Measurements from ENCODE around the gene C12orf60.
"Not testable (repeated sequence)": the region's sequence is repeated elsewhere in the genome, so short reads cannot be mapped to it uniquely, and the experiment has no call there.

C12orf60 gene

GRCh38 chr12:14803011-14803829 lies at the start of gene C12orf60, which contains the start of gene WBP11:
Gene C12orf60 (plus strand): TSS chr12:14803670. CDS start chr12:14822936, 19,266 bp downstream.
Gene WBP11 (minus strand): TSS chr12:14803478. CDS start chr12:14801383, 2,095 bp downstream.
- DNase-seq (peak; percentile 95), ATAC-seq (ENCODE audit: insufficient read depth, low read depth) (peak; percentile 98)
- TF ChIP-seq EZH2 (IDR thresholded peaks at IDR 0.05; ENCODE audit: borderline replicate concordance, low read depth, low read length, severe bottlenecking): no peak
- TF ChIP-seq CTCF (IDR thresholded peaks at IDR 0.05; ENCODE audit: borderline replicate concordance, extremely low read depth, low read length, poor library complexity, severe bottlenecking): no peak
- H2AFZ ChIP-seq (ENCODE audit: low read depth, low read length): peak within 1 kb of the TSS; percentile 94
- peak within 1 kb of the TSS; percentile 87 for H3K27ac ChIP-seq (ENCODE audit: low read length)
- peak within 1 kb of the TSS; percentile 87 to 91 for H3K4me3 ChIP-seq (ENCODE audit: low read depth in 1 of 2, low read length in 2 of 2)
- H3K9ac ChIP-seq (ENCODE audit: low read depth, low read length): peak within 1 kb of the TSS; percentile 83
- peaks cover 13% of the 10 kb centered on the region; the same call in 1 of the 2 replicates for H4K20me1 ChIP-seq (ENCODE audit: insufficient read depth, low read length)
- peak within 1 kb of the TSS; percentile 89 for H3K4me2 ChIP-seq (ENCODE audit: insufficient read depth, low read length)
- H3K9me3 ChIP-seq (ENCODE audit: insufficient read depth, low read length, severe bottlenecking): no peaks in the 10 kb centered on the region
- H3K4me1 ChIP-seq (ENCODE audit: insufficient read depth, low read length): peaks cover 33% of the 10 kb centered on the region
- peaks cover 57% of the 10 kb centered on the region for H3K79me2 ChIP-seq (ENCODE audit: insufficient read depth, low read length)
- peaks cover 28% of the 10 kb centered on the region for H3K36me3 ChIP-seq (ENCODE audit: insufficient read depth, low read length)
- H3K27me3 ChIP-seq (ENCODE audit: insufficient read depth, low read length, poor library complexity): no peaks in the 10 kb centered on the region

- H3K4me1 ChIP-seq (ENCODE audit: insufficient read depth, low read length): no peaks in the 10 kb centered on the region
- H3K36me3 ChIP-seq (ENCODE audit: insufficient read depth, low read length): no peaks in the 10 kb centered on the region
- peak; percentile 21 for DNase-seq
- no peak overlapping the region for H3K4me2 ChIP-seq (ENCODE audit: insufficient read depth, low read length)
- H4K20me1 ChIP-seq (ENCODE audit: insufficient read depth, low read length): no peaks in the 10 kb centered on the region
- peak; percentile 39; the same call in 1 of the 3 replicates for ATAC-seq (ENCODE audit: insufficient read depth, low read depth)
- H3K9me3 ChIP-seq (ENCODE audit: insufficient read depth, low read length, severe bottlenecking): no peaks in the 10 kb centered on the region
- no peak overlapping the region for H3K4me3 ChIP-seq (ENCODE audit: low read depth in 1 of 2, low read length in 2 of 2)
- H3K9ac ChIP-seq (ENCODE audit: low read depth, low read length): no peak overlapping the region
- no peak overlapping the region for H2AFZ ChIP-seq (ENCODE audit: low read depth, low read length)
- TF ChIP-seq EZH2 (IDR thresholded peaks at IDR 0.05; ENCODE audit: borderline replicate concordance, low read depth, low read length, severe bottlenecking): no peak
- TF ChIP-seq CTCF (IDR thresholded peaks at IDR 0.05; ENCODE audit: borderline replicate concordance, extremely low read depth, low read length, poor library complexity, severe bottlenecking): peak; percentile 49
- H3K27ac ChIP-seq (ENCODE audit: low read length): no peak overlapping the region
- H3K27me3 ChIP-seq (ENCODE audit: insufficient read depth, low read length, poor library complexity): no peaks in the 10 kb centered on the region
- H3K79me2 ChIP-seq (ENCODE audit: insufficient read depth, low read length): no peaks in the 10 kb centered on the region
Measured at GRCh38 chr12:14756334-14757143, 46.9 kb upstream of the C12orf60 start.

- not testable (repeated sequence) for H3K27me3 ChIP-seq (ENCODE audit: insufficient read depth, low read length, poor library complexity); ATAC-seq (ENCODE audit: insufficient read depth, low read depth); DNase-seq; H3K9ac ChIP-seq (ENCODE audit: low read depth, low read length); H3K4me1 ChIP-seq (ENCODE audit: insufficient read depth, low read length); H2AFZ ChIP-seq (ENCODE audit: low read depth, low read length); H3K4me2 ChIP-seq (ENCODE audit: insufficient read depth, low read length); H3K79me2 ChIP-seq (ENCODE audit: insufficient read depth, low read length); H3K9me3 ChIP-seq (ENCODE audit: insufficient read depth, low read length, severe bottlenecking); H4K20me1 ChIP-seq (ENCODE audit: insufficient read depth, low read length); H3K27ac ChIP-seq (ENCODE audit: low read length); H3K4me3 ChIP-seq (ENCODE audit: low read depth in 1 of 2, low read length in 2 of 2); H3K36me3 ChIP-seq (ENCODE audit: insufficient read depth, low read length)
Measured at GRCh38 chr12:14759711-14760280, 43.7 kb upstream of the C12orf60 start.
